Thymus (tissue), 11 donors: ENCODE results near the gene TTLL11. TPM values are rescaled to one million over a fixed set of nuclear protein-coding genes. Genes with fewer than 3 reads are reported as not detected.
"Not testable (repeated sequence)": the region's sequence is repeated elsewhere in the genome, so short reads cannot be mapped to it uniquely, and the experiment has no call there.

ENCODE experiments used
- DNase-seq, 9 donors: peaks; one replicate each; pipeline ENCODE4 v3.0.0-alpha.2; 2013; ENCODE audit warnings: low spot score in 9 of 9, low read depth in 6 of 9, missing footprints in 1 of 9
- H3K27ac ChIP-seq, 2 donors: one replicate each; pipeline ENCODE4 v1.5.1; 2013; ENCODE audit warnings: control low read depth in 1 of 2, low read depth in 1 of 2, low read length in 1 of 2, mild to moderate bottlenecking in 1 of 2, moderate library complexity in 1 of 2
- H3K27me3 ChIP-seq, 2 donors: one replicate each; pipeline ENCODE4 v1.5.1; 2013; ENCODE audit warnings: low read length in 1 of 2; ENCODE audit not compliant: control insufficient read depth in 2 of 2, insufficient read depth in 1 of 2
- H3K36me3 ChIP-seq, 2 donors: one replicate each; pipeline ENCODE4 v1.5.1; 2013; ENCODE audit warnings: low read length in 1 of 2, mild to moderate bottlenecking in 1 of 2, moderate library complexity in 1 of 2; ENCODE audit not compliant: control insufficient read depth in 2 of 2, insufficient read depth in 2 of 2
- H3K4me1 ChIP-seq, 2 donors: one replicate each; pipeline ENCODE4 v1.5.1; 2013; ENCODE audit warnings: low read length in 2 of 2; ENCODE audit not compliant: control insufficient read depth in 2 of 2, insufficient read depth in 2 of 2
- H3K4me3 ChIP-seq, 2 donors: one replicate each; pipeline ENCODE4 v1.5.1; 2013; ENCODE audit warnings: low read length in 2 of 2, control low read depth in 1 of 2, mild to moderate bottlenecking in 1 of 2
- H3K9me3 ChIP-seq, 2 donors: one replicate each; pipeline ENCODE4 v1.5.1; 2013; ENCODE audit warnings: low read length in 1 of 2, mild to moderate bottlenecking in 1 of 2; ENCODE audit not compliant: control insufficient read depth in 2 of 2, insufficient read depth in 1 of 2
- WGBS: extraction: QIAGEN DNeasy Blood & Tissue Kit; methylation state at CpG from one replicate; pipeline ENCODE4 v1.1.7; 2013; 5-methylcytosine and 5-hydroxymethylcytosine counted together
- polyA plus RNA-seq: library from polyadenylated mRNA; stranded (reverse); fragments of 200-250 nt; gene quantifications from one replicate; pipeline ENCODE4 v1.2.3, GENCODE V29; 2013
- total RNA-seq: library from RNA; stranded (reverse); fragments of 120-200 nt; gene quantifications from one replicate; pipeline ENCODE4 v1.2.4, GENCODE V29; 2013
- donor health status: healthy.

TTLL11 gene
- total and polyA plus RNA-seq, 2 donors: 2.1 to 4.0 TPM

GRCh38 chr9:122011818-122012498 lies 81.2 kb downstream of the TTLL11 start:
- no peaks in the 10 kb centered on the region for H3K9me3 ChIP-seq
- no peaks in the 10 kb centered on the region for H3K4me1 ChIP-seq
- no peak overlapping the region for H3K4me3 ChIP-seq
- DNase-seq: no peak
- H3K27me3 ChIP-seq: no peaks in the 10 kb centered on the region
- no peak overlapping the region for H3K27ac ChIP-seq
- WGBS: 99% methylated on average over 4 of the region's 4 CpGs
- H3K36me3 ChIP-seq: no peaks in the 10 kb centered on the region

GRCh38 chr9:122008559-122008958 lies 84.5 kb downstream of the TTLL11 start:
- H3K27ac ChIP-seq: no peak overlapping the region
- no peak for DNase-seq
- H3K27me3 ChIP-seq: no peaks in the 10 kb centered on the region
- no peak overlapping the region for H3K4me3 ChIP-seq
- no peaks in the 10 kb centered on the region for H3K9me3 ChIP-seq
- WGBS: 97% methylated on average over 10 of the region's 10 CpGs
- H3K36me3 ChIP-seq: no peaks in the 10 kb centered on the region
- H3K4me1 ChIP-seq: no peaks in the 10 kb centered on the region

- Histone ChIP-seq H3K9me3 (no peaks in the 10 kb centered on the region), H3K27ac (no peak overlapping the region), H3K36me3 (no peaks in the 10 kb centered on the region), H3K4me3 (no peak overlapping the region), H3K27me3 (no peaks in the 10 kb centered on the region), H3K4me1 (no peaks in the 10 kb centered on the region)
- 91% methylated on average over 1 of the region's 1 CpG for WGBS
- no peak for DNase-seq
Measured at GRCh38 chr9:122007837-122008236, 85.3 kb downstream of the TTLL11 start.

- Histone ChIP-seq H3K27me3 (no peaks in the 10 kb centered on the region), H3K27ac (no peak overlapping the region), H3K4me3 (no peak overlapping the region), H3K9me3 (no peaks in the 10 kb centered on the region), H3K36me3 (no peaks in the 10 kb centered on the region), H3K4me1 (no peaks in the 10 kb centered on the region)
- 93% methylated on average over 1 of the region's 1 CpG for WGBS
- DNase-seq: no peak
Measured at GRCh38 chr9:122005597-122005996, 87.5 kb downstream of the TTLL11 start.

GRCh38 chr9:122004589-122004988 lies 88.5 kb downstream of the TTLL11 start:
- no peak for DNase-seq
- WGBS: 97% methylated on average over 6 of the region's 6 CpGs

GRCh38 chr9:122001491-122002201 lies 91.5 kb downstream of the TTLL11 start:
- H3K4me3 ChIP-seq: no peak overlapping the region
- no peaks in the 10 kb centered on the region for H3K9me3 ChIP-seq
- H3K4me1 ChIP-seq: no peaks in the 10 kb centered on the region
- 88% methylated on average over 9 of the region's 9 CpGs for WGBS
- no peak for DNase-seq
- H3K36me3 ChIP-seq: no peaks in the 10 kb centered on the region
- H3K27me3 ChIP-seq: no peaks in the 10 kb centered on the region
- no peak overlapping the region for H3K27ac ChIP-seq

More at GRCh38 chr9:122004589-122004988, 88.5 kb downstream of the TTLL11 start:
- Histone ChIP-seq H3K4me1 (no peaks in the 10 kb centered on the region), H3K9me3 (no peaks in the 10 kb centered on the region), H3K27ac (no peak overlapping the region), H3K36me3 (no peaks in the 10 kb centered on the region), H3K4me3 (no peak overlapping the region), H3K27me3 (no peaks in the 10 kb centered on the region)

GRCh38 chr9:122000526-122000925 lies 92.6 kb downstream of the TTLL11 start:
- WGBS: 83% methylated on average over 6 of the region's 6 CpGs

GRCh38 chr9:121999556-121999955 lies 93.6 kb downstream of the TTLL11 start:
- Histone ChIP-seq H3K27ac (no peak overlapping the region), H3K36me3 (no peaks in the 10 kb centered on the region), H3K4me1 (no peaks in the 10 kb centered on the region), H3K9me3 (no peaks in the 10 kb centered on the region), H3K4me3 (no peak overlapping the region), H3K27me3 (no peaks in the 10 kb centered on the region)
- no peak for DNase-seq
- WGBS: 96% methylated on average over 3 of the region's 3 CpGs

More at GRCh38 chr9:122000526-122000925, 92.6 kb downstream of the TTLL11 start:
- H3K27ac ChIP-seq, H3K4me1 ChIP-seq, H3K36me3 ChIP-seq, DNase-seq, H3K4me3 ChIP-seq, H3K27me3 ChIP-seq, H3K9me3 ChIP-seq: not testable (repeated sequence)

- Histone ChIP-seq H3K9me3 (no peaks in the 10 kb centered on the region), H3K36me3 (no peaks in the 10 kb centered on the region), H3K27ac (no peak overlapping the region), H3K4me1 (no peaks in the 10 kb centered on the region), H3K4me3 (no peak overlapping the region), H3K27me3 (no peaks in the 10 kb centered on the region)
- 97% methylated on average over 7 of the region's 7 CpGs for WGBS
- no peak for DNase-seq
Measured at GRCh38 chr9:121998513-121999049, 94.5 kb downstream of the TTLL11 start.
